Left ventricle myocardium inferior (tissue), 1 donor: ENCODE data around the gene FAM3C. TPM values are rescaled to one million over a fixed set of nuclear protein-coding genes. Genes with fewer than 3 reads are reported as not detected.

Experiments used
- DNase-seq: peaks from one replicate; pipeline ENCODE4 v3.0.0-alpha.2; 2020
- H3K27ac ChIP-seq: fragments of 200-600 bp; replicated peaks from 2 replicates; pipeline ENCODE4 v1.8.0; 2021
- H3K27me3 ChIP-seq: fragments of 200-600 bp; 2 replicates; pipeline ENCODE4 v1.8.0; 2021; ENCODE audit warnings: low read depth
- H3K36me3 ChIP-seq: fragments of 200-600 bp; 2 replicates; pipeline ENCODE4 v1.8.0; 2021
- H3K4me1 ChIP-seq: fragments of 200-600 bp; 2 replicates; pipeline ENCODE4 v1.8.0; 2021
- H3K4me3 ChIP-seq: fragments of 200-600 bp; 2 replicates; pipeline ENCODE4 v1.8.0; 2021; ENCODE audit warnings: mild to moderate bottlenecking, moderate library complexity
- H3K9me3 ChIP-seq: fragments of 200-600 bp; replicated peaks from 2 replicates; pipeline ENCODE4 v1.8.0; 2021
- CTCF ChIP-seq: fragments of 200-600 bp; IDR thresholded peaks from 2 replicates; pipeline ENCODE4 v1.8.0; 2021; ENCODE audit warnings: antibody characterized with exemption, mild to moderate bottlenecking, borderline replicate concordance
- intact Hi-C: fragments of 100-400 bp; cut with micrococcal nuclease; formaldehyde crosslinking; loops from one replicate; pipeline ENCODE4 v1.11.0; 2022
- total RNA-seq: library from RNA; stranded (reverse); fragmentation: NEBNext Ultra II Directional; extraction: Animal tissue kit (Norgen Biotek cat#: 25700); gene quantifications from one replicate; pipeline ENCODE4 v1.2.1, GENCODE V29; 2021
- donor health status: DM: no; HTN: yes; CAD: no; lungs with severe emphysema.

Gene FAM3C
- total RNA-seq, 1 donor from 2014 or later, result 46.2 TPM

GRCh38 chr7:121397361-121397760 is 1.3 kb upstream of the FAM3C start:
- Histone ChIP-seq H3K9me3 (no peaks in the 10 kb centered on the region), H3K4me1 (peaks cover 32% of the 10 kb centered on the region), H3K27me3 (no peaks in the 10 kb centered on the region), H3K36me3 (peaks cover 5% of the 10 kb centered on the region), H3K4me3 (no peak overlapping the region), H3K27ac (peak overlapping the region; percentile 89)
- DNase-seq, result no peak
- TF ChIP-seq CTCF, result no peak
- intact Hi-C loops, result no loop called here

GRCh38 chr7:121395494-121395960 is 581 bp downstream of the FAM3C start:
- intact Hi-C loops, result no loop called here

GRCh38 chr7:121394709-121395140 is 1.4 kb downstream of the FAM3C start:
- H3K27me3 ChIP-seq, result no peaks in the 10 kb centered on the region
- peak overlapping the region; percentile 89 for H3K27ac ChIP-seq
- H3K36me3 ChIP-seq, result peaks cover 7% of the 10 kb centered on the region
- DNase-seq, result no peak
- H3K4me3 ChIP-seq, result peak overlapping the region; percentile 98
- intact Hi-C loops, result no loop called here
- H3K4me1 ChIP-seq, result peaks cover 33% of the 10 kb centered on the region
- no peaks in the 10 kb centered on the region for H3K9me3 ChIP-seq
- no peak for TF ChIP-seq CTCF

More at GRCh38 chr7:121395494-121395960, 581 bp downstream of the FAM3C start:
- Histone ChIP-seq H3K27me3 (no peaks in the 10 kb centered on the region), H3K27ac (peak overlapping the region; percentile 89), H3K9me3 (no peaks in the 10 kb centered on the region), H3K4me3 (peak overlapping the region; percentile 98), H3K4me1 (peaks cover 32% of the 10 kb centered on the region), H3K36me3 (peaks cover 7% of the 10 kb centered on the region)
- DNase-seq, result no peak
- TF ChIP-seq CTCF, result no peak

GRCh38 chr7:121393005-121393366 is 3.1 kb downstream of the FAM3C start:
- Histone ChIP-seq H3K27me3 (no peaks in the 10 kb centered on the region), H3K27ac (no peak overlapping the region), H3K36me3 (peaks cover 7% of the 10 kb centered on the region), H3K9me3 (no peaks in the 10 kb centered on the region), H3K4me3 (no peak overlapping the region), H3K4me1 (peaks cover 37% of the 10 kb centered on the region)
- intact Hi-C loops, result no loop called here
- TF ChIP-seq CTCF, result no peak
- no peak for DNase-seq

GRCh38 chr7:121392277-121393004 is 3.7 kb downstream of the FAM3C start:
- Histone ChIP-seq H3K9me3 (no peaks in the 10 kb centered on the region), H3K27me3 (no peaks in the 10 kb centered on the region), H3K27ac (no peak overlapping the region), H3K4me3 (no peak overlapping the region), H3K36me3 (peaks cover 7% of the 10 kb centered on the region), H3K4me1 (peaks cover 37% of the 10 kb centered on the region)
- DNase-seq, result no peak
- TF ChIP-seq CTCF, result no peak
- intact Hi-C loops, result no loop called here
